ENCODE data around the gene PMAIP1. TPM values are rescaled to one million over a fixed set of nuclear protein-coding genes. Genes with fewer than 3 reads are reported as not detected.

Gene PMAIP1
- total RNA-seq, 1 donor from 2014 or later = 4.9 TPM

DNA sequence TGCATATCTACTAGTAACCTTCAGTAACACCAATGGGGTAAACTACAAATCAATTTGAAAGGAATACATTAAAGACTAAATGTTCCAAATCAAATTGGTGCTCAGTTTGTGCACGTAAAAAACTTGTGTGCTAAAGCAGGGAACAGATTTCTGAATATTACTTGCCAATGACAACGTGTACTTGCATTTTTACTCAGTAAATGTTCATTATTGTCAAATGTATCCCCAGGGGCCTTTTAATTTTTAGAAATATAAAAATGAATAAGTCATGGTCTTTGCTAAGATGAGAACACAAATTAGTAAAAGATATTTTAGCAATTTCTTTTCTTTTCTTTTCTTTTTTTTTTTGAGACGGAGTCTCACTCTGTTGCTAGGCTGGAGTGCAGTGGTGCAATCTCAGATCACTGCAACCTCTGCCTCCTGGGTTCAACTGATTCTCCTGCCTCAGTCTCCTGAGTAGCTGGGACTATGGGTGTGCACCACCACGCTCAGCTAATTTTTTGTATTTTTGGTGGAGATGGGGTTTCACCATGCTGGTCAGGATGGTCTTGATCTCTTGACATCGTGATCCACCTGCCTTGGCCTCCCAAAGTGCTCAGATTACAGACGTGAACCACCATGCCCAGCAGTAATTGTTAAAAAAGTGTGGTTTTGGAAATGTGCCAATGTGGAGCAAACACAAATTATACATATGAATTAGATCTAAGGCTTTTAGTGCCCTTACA is 52.6 kb downstream of the PMAIP1 start:
- Mint-ChIP-seq H3K4me3 (ENCODE audit: low read depth) (no peak overlapping the region), H3K9me3 (ENCODE audit: low read depth) (no peaks in the 10 kb centered on the region), H3K27me3 (no peaks in the 10 kb centered on the region), H3K36me3 (ENCODE audit: insufficient read depth) (no peaks in the 10 kb centered on the region), H3K4me1 (ENCODE audit: low read depth) (no peaks in the 10 kb centered on the region), H3K27ac (no peak overlapping the region)
- TF ChIP-seq, protein P1, sequence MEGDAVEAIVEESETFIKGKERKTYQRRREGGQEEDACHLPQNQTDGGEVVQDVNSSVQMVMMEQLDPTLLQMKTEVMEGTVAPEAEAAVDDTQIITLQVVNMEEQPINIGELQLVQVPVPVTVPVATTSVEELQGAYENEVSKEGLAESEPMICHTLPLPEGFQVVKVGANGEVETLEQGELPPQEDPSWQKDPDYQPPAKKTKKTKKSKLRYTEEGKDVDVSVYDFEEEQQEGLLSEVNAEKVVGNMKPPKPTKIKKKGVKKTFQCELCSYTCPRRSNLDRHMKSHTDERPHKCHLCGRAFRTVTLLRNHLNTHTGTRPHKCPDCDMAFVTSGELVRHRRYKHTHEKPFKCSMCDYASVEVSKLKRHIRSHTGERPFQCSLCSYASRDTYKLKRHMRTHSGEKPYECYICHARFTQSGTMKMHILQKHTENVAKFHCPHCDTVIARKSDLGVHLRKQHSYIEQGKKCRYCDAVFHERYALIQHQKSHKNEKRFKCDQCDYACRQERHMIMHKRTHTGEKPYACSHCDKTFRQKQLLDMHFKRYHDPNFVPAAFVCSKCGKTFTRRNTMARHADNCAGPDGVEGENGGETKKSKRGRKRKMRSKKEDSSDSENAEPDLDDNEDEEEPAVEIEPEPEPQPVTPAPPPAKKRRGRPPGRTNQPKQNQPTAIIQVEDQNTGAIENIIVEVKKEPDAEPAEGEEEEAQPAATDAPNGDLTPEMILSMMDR (IDR thresholded peaks at IDR 0.05; ENCODE audit: unreplicated experiment) = no peak
- no peak for DNase-seq (ENCODE audit: low spot score, unreplicated experiment)

Other genes with a start within 250 kb of the PMAIP1 start
- gene CCBE1, start 202.6 kb upstream of the PMAIP1 start, total RNA-seq = 1.1 and 1.2 TPM in 2 replicates

All from progenitor cell of endocrine pancreas (in vitro differentiated cells).